GM10266 (cell line): Measurements from ENCODE around the gene SAFB.
A peak's percentile ranks its signal among the peaks of the same experiment; 100 is the strongest.

Source experiments
- DNase-seq: peaks from one replicate; pipeline ENCODE4 v3.0.0; 2012; ENCODE audit errors: extremely low spot score
- TF ChIP-seq, protein P1 (sequence below): IDR thresholded peaks from 2 replicates; pipeline ENCODE4 v1.5.1; 2012; ENCODE audit warnings: mild to moderate bottlenecking, low read depth; ENCODE audit not compliant: control insufficient read depth, insufficient read depth; ENCODE audit errors: missing control alignments

The SAFB gene

DNA sequence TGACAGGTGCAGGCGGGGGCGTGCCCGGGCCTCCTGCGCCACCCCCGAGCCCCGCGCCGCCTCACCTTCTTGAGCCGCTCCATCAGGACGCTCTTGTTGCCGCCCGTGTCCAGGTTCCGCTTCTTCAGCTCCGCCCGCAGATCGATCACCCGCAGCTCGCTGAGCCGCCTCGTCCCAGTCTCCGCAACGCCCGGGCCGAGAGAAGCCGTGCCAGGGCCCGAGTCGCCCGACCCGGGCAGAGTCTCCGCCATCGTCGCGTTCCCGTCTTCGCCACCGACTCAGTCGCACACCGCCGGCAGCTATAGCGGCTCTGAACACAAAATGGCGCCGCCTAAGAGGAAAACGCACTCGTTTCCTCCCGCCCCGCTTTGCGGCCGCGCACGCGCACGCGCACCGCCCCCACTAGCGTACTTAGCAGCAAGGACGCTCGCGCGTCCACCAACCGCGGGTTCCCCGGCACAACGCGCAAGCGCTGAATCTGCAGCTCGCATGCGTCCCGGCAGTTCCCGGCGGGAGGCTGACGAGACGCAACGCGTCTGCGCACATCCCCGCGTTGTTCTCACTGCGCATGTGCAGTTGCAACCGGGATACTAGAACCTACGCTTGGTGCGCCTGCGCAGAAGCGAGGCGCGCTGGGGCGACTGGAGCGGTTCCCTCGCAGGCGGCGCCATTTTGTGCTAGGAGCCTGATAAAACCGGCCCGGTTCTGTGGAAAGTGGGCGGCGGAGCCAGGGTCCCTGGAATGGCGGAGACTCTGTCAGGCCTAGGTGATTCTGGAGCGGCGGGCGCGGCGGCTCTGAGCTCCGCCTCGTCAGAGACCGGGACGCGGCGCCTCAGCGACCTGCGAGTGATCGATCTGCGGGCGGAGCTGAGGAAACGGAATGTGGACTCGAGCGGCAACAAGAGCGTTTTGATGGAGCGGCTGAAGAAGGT lies at the start of gene SAFB, which contains the start of gene SAFB2:
TSS of gene SAFB (plus strand) at position 619 of the 932 bp plus-strand sequence. CDS start at position 742, 123 bp downstream.
TSS of gene SAFB2 (minus strand) at position 312 of the 932 bp plus-strand sequence. CDS start at position 251, 61 bp downstream.
- TF ChIP-seq, protein P1, sequence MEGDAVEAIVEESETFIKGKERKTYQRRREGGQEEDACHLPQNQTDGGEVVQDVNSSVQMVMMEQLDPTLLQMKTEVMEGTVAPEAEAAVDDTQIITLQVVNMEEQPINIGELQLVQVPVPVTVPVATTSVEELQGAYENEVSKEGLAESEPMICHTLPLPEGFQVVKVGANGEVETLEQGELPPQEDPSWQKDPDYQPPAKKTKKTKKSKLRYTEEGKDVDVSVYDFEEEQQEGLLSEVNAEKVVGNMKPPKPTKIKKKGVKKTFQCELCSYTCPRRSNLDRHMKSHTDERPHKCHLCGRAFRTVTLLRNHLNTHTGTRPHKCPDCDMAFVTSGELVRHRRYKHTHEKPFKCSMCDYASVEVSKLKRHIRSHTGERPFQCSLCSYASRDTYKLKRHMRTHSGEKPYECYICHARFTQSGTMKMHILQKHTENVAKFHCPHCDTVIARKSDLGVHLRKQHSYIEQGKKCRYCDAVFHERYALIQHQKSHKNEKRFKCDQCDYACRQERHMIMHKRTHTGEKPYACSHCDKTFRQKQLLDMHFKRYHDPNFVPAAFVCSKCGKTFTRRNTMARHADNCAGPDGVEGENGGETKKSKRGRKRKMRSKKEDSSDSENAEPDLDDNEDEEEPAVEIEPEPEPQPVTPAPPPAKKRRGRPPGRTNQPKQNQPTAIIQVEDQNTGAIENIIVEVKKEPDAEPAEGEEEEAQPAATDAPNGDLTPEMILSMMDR: no peak
- DNase-seq: peak; percentile 99

DNA sequence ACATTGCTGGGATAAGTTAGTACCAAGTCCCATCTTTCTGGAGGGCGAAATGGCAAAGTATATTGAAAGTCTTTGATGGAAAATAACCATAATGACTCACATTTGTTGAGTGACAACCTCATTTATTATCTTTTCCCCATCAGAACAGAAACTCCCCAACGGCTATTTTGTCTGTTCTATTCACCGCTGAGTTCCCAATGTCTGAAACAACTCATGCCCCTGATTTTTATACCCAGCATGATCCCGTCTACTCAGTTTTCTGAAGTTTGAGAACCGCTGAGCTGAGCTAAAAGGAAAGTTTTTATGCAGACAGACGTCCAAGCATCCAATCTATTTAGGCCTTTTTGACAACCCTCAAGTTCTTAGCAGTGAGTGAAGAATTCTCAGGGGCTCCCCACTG lies 47.3 kb upstream of the SAFB start:
- TF ChIP-seq, protein P1: no peak
- no peak for DNase-seq

GRCh38 chr19:5578097-5578846 lies 44.6 kb upstream of the SAFB start:
- peak; percentile 90 for DNase-seq
- TF ChIP-seq, protein P1: peak; percentile 97

DNA sequence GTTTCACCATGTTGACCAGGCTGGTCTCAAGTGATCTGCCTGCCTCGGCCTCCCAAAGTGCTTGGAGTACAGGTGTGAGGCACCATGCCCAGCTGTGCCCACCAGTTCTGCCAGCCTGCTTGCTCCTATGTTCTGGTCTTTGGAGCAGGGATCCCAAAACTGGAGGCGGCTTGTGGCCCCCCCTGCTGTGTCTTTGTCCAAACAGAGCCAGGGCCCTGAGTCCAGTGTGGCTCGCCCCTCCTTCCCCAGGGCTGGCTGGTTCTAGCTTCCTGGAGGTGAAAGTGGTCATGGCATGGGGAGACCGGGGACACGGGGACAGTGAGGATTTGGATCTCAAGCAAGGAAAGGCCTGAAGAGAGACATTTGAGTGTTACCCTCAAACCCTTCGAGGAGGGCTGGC lies 43.6 kb upstream of the SAFB start:
- TF ChIP-seq, protein P1: no peak
- no peak for DNase-seq

GRCh38 chr19:5579697-5580096 lies 43.2 kb upstream of the SAFB start:
- DNase-seq: no peak
- TF ChIP-seq, protein P1: no peak

- DNase-seq: no peak
- TF ChIP-seq, protein P1: no peak
Observed at GRCh38 chr19:5580161-5580571, 42.7 kb upstream of the SAFB start.
